ENCODE results near the gene DNAAF1.

DNA sequence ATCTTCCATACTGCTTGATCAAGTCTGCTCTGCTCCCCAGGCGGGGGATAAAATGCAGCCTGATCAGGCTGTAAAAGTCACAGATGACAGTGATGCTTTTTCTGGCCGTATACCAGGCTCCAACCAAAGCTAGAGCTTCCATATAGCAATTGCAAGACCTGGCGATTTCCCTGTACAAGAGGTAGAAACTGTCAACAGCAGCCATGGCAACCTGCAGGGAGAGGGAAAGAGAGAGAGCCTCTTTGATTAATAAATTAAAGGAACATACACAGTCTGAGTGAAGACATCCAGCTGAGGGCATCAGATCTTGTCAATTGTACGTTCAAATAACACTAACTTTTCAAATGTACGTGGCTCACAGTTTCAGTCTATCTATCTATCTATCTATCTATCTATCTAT is 14.0 kb upstream of the DNAAF1 start:
- TF ChIP-seq, protein P1, sequence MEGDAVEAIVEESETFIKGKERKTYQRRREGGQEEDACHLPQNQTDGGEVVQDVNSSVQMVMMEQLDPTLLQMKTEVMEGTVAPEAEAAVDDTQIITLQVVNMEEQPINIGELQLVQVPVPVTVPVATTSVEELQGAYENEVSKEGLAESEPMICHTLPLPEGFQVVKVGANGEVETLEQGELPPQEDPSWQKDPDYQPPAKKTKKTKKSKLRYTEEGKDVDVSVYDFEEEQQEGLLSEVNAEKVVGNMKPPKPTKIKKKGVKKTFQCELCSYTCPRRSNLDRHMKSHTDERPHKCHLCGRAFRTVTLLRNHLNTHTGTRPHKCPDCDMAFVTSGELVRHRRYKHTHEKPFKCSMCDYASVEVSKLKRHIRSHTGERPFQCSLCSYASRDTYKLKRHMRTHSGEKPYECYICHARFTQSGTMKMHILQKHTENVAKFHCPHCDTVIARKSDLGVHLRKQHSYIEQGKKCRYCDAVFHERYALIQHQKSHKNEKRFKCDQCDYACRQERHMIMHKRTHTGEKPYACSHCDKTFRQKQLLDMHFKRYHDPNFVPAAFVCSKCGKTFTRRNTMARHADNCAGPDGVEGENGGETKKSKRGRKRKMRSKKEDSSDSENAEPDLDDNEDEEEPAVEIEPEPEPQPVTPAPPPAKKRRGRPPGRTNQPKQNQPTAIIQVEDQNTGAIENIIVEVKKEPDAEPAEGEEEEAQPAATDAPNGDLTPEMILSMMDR (IDR thresholded peaks at IDR 0.05), result no peak
- no peak for TF ChIP-seq POLR2A (IDR thresholded peaks at IDR 0.05)
